ENCODE measurements around the gene EIF6.
A peak's percentile ranks its signal among the peaks of the same experiment; 100 is the strongest.
"Not testable (repeated sequence)": the region's sequence is repeated elsewhere in the genome, so short reads cannot be mapped to it uniquely, and the experiment has no call there.

Gene EIF6

GRCh38 chr20:35284267-35284991 lies at the start of gene EIF6:
Gene EIF6, minus strand, starts transcription at chr20:35284772. Its CDS starts 285 bp downstream, at chr20:35284487.
- DNase-seq: peak; percentile 96

DNA sequence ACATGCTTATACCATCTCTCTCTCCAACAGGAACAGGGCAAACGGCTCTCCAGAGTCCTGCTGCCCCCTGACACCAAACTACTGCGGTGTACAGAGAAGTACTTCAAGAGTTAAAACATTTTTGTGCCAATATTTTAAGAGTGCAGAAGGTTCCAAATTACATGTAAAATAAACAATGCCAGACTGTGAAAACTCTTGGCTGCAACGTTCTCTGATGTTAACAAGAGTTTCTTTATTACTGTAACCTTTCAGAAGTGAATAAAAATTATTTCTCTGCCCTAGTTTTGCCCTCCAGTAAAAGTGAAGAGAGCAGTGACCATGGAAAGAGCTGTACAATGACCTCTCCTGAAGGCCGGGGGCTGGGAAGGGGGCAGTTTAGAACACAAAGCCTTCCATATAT lies 49.0 kb upstream of the EIF6 start:
- no peak for DNase-seq

DNA sequence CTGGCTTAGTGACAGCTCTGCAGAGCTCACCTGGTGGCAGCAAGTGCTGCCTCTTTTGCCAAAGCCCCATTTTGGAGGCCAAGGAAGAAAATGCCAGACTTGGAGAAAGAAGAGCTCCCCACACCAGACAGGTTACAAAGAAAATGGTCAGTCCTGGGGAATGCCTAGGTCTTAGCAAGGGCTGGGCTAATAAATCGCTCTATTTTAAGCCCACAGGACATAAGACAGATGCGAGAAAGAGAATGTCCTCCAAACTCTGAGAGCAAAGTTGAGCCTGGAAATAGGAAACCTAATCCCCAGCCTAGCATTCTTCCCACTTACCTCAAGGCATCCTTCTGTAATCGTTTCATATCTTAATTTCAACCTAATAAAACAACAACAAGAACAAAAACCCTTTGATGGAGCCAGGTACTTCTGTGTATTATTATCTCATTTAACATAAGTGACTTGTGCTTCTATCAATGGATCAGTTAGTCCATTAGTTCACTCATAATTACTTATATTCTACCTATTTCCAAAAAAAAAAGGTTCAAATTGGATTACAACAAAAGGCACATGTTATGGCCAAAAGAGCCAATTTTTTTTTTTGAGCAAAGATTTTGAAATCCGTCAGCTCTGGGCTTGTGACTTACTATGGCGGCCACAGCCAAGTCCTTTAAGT lies 48.1 kb upstream of the EIF6 start:
- DNase-seq: no peak

DNA sequence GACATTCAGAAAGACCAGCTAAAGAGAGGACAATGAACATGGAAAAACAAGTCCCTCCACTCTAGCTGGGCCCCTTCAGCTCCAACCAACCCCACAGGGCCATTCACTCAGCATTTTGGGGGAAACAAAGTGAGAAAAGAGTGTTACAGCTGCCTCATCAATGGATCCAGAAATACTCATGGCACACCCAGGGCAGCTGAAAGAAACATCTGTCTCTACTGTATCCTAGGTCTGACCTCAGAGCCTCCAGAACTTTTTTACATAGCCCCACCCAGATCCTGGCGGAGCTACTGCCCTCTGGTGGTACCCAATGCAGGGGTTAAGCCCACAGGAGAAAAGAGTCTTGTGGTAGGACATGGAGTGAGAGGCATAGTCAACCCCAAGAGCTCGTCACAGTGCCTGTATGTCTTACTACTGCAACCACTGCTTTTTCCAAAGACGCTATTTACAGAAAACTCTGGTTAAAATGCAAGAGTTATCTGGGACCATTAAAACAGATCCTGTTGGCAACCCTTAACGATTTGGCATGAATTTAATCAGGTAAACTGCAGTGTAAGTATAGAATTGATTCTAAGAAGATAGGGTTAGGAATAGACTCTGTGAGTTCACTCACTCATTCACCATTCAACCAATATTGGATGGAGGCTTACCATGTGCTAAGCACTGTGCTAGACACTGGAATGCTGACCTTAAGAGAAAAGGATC lies 45.0 kb upstream of the EIF6 start:
- peak; percentile 71 for DNase-seq

DNA sequence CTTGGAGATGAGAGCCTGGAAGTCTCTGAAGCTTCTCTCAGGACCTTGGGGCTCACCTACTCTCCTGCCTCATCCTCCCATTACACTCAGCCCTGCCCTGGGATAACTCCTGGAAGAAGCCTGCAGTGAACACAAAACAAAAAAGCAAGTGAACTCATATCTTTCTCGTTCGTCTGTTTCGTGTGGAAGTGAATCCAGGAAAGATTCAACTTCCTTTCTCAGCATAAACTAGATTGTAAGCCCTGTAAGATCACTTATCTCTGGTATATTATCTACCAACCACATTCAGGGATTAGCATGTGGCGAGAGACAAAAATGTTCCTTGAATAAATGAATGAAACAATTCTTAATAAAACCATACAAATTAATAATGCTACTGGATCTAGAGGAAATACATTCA lies 44.1 kb upstream of the EIF6 start:
- DNase-seq: no peak

DNA sequence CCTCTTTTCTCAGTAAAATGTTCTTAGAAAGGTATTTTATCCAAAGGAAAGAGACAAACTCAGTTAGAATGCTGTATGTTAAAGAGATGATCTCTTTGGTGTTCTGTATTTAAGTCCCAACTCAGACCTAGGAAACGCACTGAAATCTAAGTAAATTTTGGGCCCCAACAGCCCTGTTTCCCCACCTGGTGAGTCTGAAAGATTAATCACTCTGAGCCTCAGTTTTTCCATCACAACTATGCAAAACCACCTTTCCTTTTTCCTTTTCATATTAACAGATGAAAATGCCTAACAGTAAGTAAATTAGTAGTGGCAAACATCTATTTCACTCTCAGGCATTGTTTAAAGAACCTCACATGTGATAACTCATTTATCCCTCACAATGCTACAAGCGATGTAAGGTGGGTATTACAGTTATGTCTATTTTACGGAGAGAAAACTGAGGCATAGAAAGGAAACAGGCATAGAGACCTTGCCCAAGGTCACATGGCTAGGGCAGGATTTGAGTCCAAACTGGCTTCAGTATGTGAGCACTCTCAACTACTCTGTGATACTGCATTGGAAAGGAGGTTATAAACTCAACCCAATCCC lies 43.6 kb upstream of the EIF6 start:
- no peak for DNase-seq

GRCh38 chr20:35327074-35327976 lies 42.8 kb upstream of the EIF6 start:
- no peak for DNase-seq

- no peak for DNase-seq
Measured at GRCh38 chr20:35326740-35327073, 42.1 kb upstream of the EIF6 start.

DNA sequence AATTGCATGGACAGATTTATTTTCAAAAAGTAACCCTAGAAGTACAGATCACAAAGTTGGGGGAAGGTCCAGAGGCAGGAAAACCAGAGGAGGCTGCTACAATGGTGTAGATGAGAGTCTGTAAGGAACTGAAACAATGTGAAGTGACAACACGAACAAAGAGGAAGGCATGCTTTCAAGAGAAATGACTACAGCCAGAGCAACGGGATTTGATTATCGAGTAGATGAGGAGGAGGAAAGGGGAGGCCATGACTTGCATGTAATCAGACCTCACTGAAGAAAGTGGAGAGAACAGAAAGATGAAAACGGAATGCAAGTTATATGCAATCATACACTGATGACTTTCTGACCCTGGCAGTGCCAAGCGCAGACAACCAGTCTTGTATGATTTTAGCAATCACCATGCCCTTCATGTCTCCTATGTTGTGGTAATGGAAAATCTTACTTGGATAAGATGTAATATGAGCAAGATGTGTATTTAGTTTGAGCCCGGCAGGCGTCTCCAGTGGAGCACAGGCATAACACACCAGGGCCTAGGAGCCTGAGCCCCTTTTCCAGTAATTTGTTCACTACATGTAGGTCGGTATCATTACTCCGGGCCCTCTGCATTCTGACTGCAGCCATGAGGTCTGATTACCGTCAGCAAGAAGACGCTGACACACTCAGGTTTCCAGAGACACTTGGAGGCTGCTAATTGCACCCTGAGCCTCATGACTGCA lies 41.6 kb upstream of the EIF6 start:
- DNase-seq: no peak

GRCh38 chr20:35325401-35325800 lies 40.8 kb upstream of the EIF6 start:
- DNase-seq: no peak

GRCh38 chr20:35320396-35321126 lies 36.0 kb upstream of the EIF6 start:
- DNase-seq: no peak

- no peak for DNase-seq
Measured at GRCh38 chr20:35319871-35320197, 35.3 kb upstream of the EIF6 start.

DNA sequence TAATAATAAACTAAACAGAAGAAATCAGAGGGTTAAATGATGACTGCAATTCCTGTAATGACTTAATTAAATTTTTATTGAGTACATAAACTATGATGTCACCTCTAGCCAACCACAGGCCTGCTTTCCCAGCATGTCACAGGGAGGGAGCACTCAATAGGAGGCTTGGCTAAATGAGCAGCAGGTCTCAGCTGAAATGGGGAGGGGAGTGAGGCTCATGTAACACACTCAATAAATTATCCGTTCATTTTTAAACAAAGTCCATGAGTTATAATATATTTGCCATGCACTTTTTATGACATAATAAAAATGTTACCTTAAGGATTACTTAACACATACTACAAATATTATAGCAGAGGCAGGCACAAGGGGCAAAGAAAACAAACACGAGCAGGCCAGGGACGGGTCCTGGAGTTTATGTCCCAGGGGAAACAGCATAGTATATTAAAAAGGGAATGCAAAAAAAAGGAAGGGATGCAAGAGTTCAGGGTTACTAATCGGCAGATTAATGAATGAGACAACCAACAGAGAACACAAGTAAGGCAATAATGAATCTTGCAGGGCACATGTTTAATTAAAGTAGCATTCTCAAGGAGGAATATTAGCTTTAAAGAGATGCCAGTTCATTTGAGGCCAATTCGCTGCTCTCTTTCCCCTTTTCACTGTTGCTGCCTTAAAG lies 34.8 kb upstream of the EIF6 start:
- no peak for DNase-seq

DNA sequence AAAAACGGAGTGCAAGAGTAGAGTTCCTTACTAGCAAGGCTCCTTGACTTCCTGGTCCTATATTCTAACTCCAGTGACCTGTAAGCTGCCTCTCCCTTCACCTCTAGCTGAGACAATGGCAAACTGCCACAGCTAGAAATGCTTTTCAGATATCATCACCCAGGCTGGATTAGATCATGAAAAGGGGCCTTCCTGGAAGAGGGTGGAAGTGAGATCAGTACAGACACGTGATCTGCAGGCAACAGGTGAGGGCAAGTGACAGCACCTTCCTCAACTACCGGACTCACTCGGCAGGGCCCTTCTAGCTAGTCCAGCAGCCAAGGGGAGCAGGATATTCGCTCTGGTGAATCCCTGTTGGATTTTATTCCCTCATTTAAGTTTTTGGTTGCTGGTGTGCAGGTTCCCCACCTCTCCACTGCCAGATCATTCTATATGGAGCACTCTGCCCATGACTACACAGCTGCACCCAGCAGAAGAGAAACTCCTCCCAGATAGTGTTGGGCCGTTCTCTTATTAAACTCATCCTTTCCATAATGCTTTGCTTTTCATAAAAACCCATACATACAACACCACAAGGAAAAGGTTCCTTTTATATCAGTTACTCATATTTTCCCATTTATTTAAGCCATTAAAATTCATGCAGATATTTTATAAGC lies 34.1 kb upstream of the EIF6 start:
- DNase-seq: no peak

DNA sequence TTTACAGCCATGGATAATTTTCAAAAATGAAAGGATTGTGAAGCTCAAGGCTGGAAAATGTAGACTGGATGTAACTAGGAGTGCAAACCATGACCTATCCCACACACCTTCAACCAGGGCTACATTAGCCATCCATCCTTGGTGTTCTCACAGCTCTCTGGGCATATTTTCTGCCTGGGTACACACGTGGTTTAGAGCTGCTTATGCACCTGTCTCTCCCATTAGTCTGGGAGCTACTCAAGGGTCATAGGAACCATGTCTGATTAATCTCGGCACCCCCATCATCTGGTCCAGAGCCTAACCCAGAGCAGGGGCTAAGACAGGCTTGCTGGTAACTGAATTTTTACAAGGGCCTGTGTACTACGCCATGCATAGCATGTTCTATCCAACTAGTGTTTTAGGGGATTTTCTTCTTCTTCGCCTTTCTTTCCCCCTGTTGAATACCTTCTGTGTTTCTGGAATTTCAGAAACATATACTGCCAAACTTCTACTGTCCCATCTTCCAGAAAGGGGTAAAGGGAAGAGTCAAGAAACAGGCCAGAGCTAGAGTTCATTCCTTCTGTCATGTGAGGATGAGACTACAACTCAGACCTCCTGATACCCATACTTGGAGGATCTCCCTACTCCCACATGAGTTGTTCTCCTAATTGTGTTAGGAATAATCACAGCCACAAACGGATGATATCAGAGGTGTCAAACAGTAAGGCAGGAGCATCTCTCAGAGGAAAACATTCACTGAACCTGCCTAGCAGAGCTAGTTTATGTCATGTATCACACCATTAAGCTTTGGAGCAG lies 33.0 kb upstream of the EIF6 start:
- DNase-seq: no peak

DNA sequence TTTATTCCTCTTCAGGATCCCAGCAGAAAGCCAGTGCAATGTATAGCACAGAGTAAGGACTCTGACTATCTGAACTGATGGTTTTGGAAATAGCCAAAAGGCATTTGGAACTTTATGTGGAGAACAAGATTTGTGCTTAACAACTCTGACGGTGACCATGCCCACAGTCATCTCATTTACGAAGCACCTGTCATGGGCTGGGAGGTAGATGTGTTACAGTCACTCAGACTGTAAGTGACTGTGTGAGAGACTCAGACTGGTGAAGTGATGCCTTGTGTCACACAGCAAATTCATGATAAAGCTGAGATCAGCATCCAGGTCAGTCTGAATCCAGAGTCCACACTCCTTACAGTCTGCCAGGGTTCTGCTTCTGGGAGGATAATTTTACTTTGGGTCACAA lies 31.5 kb upstream of the EIF6 start:
- DNase-seq: no peak

GRCh38 chr20:35315632-35316020 lies 31.1 kb upstream of the EIF6 start:
- DNase-seq: not testable (repeated sequence)

GRCh38 chr20:35314816-35315631 lies 30.5 kb upstream of the EIF6 start:
- no peak for DNase-seq

- DNase-seq: no peak
Measured at GRCh38 chr20:35312318-35312717, 27.7 kb upstream of the EIF6 start.
